Jurkat, Clone E6-1 (cell line): ENCODE data around the gene THRB.

ENCODE experiments used
- DNase-seq: peaks from one replicate; pipeline ENCODE4 v3.0.0-alpha.2; 2011; ENCODE audit warnings: low read depth, low spot score
- H3K4me3 ChIP-seq: 2 replicates; pipeline ENCODE4 v1.5.1; 2011; ENCODE audit warnings: mild to moderate bottlenecking, low read length, control low read depth, moderate library complexity

Gene THRB

GRCh38 chr3:24270204-24270691 is 224.4 kb downstream of the THRB start:
- no peak for DNase-seq
- no peak overlapping the region for H3K4me3 ChIP-seq

- no peak overlapping the region for H3K4me3 ChIP-seq
- peak; percentile 41 for DNase-seq
Observed at GRCh38 chr3:24264748-24265158, 229.9 kb downstream of the THRB start.

- no peak for DNase-seq
- H3K4me3 ChIP-seq = no peak overlapping the region
Observed at GRCh38 chr3:24264011-24264410, 230.6 kb downstream of the THRB start.

- H3K4me3 ChIP-seq = no peak overlapping the region
- DNase-seq = no peak
Observed at GRCh38 chr3:24263069-24263668, 231.5 kb downstream of the THRB start.

GRCh38 chr3:24261521-24261920 is 233.1 kb downstream of the THRB start:
- H3K4me3 ChIP-seq = no peak overlapping the region
- DNase-seq = no peak

GRCh38 chr3:24259901-24260512 is 234.6 kb downstream of the THRB start:
- no peak overlapping the region for H3K4me3 ChIP-seq
- DNase-seq = no peak

- H3K4me3 ChIP-seq = no peak overlapping the region
- DNase-seq = no peak
Observed at GRCh38 chr3:24258727-24259600, 235.7 kb downstream of the THRB start.

- H3K4me3 ChIP-seq = no peak overlapping the region
- DNase-seq = no peak
Observed at GRCh38 chr3:24258260-24258659, 236.4 kb downstream of the THRB start.

- no peak for DNase-seq
- no peak overlapping the region for H3K4me3 ChIP-seq
Observed at GRCh38 chr3:24255414-24255813, 239.2 kb downstream of the THRB start.

GRCh38 chr3:24254649-24255048 is 240.0 kb downstream of the THRB start:
- no peak for DNase-seq
- no peak overlapping the region for H3K4me3 ChIP-seq

GRCh38 chr3:24253336-24253735 is 241.3 kb downstream of the THRB start:
- H3K4me3 ChIP-seq = no peak overlapping the region
- no peak for DNase-seq

- no peak for DNase-seq
Observed at GRCh38 chr3:24249523-24249922, 245.1 kb downstream of the THRB start.

GRCh38 chr3:24245056-24245455 is 249.6 kb downstream of the THRB start:
- no peak for DNase-seq
- no peak overlapping the region for H3K4me3 ChIP-seq

More at GRCh38 chr3:24249523-24249922, 245.1 kb downstream of the THRB start:
- H3K4me3 ChIP-seq = no peak overlapping the region

GRCh38 chr3:24244491-24244890 is 250.2 kb downstream of the THRB start:
- no peak for DNase-seq
- no peak overlapping the region for H3K4me3 ChIP-seq

GRCh38 chr3:24242012-24242698 is 252.5 kb downstream of the THRB start:
- H3K4me3 ChIP-seq = no peak overlapping the region
- DNase-seq = no peak

GRCh38 chr3:24240306-24240705 is 254.3 kb downstream of the THRB start:
- DNase-seq = no peak
- no peak overlapping the region for H3K4me3 ChIP-seq

- peak; percentile 60 for DNase-seq
- no peak overlapping the region for H3K4me3 ChIP-seq
Observed at GRCh38 chr3:24237971-24238706, 256.5 kb downstream of the THRB start.

- DNase-seq = no peak
- H3K4me3 ChIP-seq = no peak overlapping the region
Observed at GRCh38 chr3:24235121-24235520, 259.5 kb downstream of the THRB start.

GRCh38 chr3:24232784-24233183 is 261.9 kb downstream of the THRB start:
- no peak overlapping the region for H3K4me3 ChIP-seq
- no peak for DNase-seq
